Activated CD4-positive, alpha-beta T cell treated with anti-CD3 and anti-CD28 coated beads for 36 hours (primary cell): ENCODE measurements around the gene OSMR. TPM values are rescaled to one million over a fixed set of nuclear protein-coding genes. Genes with fewer than 3 reads are reported as not detected.
"Not testable (repeated sequence)": the region's sequence is repeated elsewhere in the genome, so short reads cannot be mapped to it uniquely, and the experiment has no call there.

ENCODE experiments used
- ATAC-seq: fragments of 200-7000 bp; cut with Tn5 transposase; one replicate; pipeline ENCODE4 v1.10.0; 2021; ENCODE audit warnings: mild to moderate bottlenecking, moderate library complexity
- CTCF ChIA-PET: fragments of 350-600 bp; sonication (Branson Sonifier 250); formaldehyde crosslinking; loops from one replicate; lab custom pipeline; 2021; ENCODE audit warnings: antibody characterized with exemption; lab: Charles Lee
- POLR2A ChIA-PET: fragments of 350-600 bp; sonication (Branson Sonifier 250); formaldehyde crosslinking; loops from one replicate; lab custom pipeline; 2021; ENCODE audit warnings: antibody characterized with exemption, inconsistent platforms; lab: Charles Lee
- DNase-seq: peaks from one replicate; pipeline ENCODE4 v3.0.0-alpha.2; 2020
- H3K27ac Mint-ChIP-seq: one replicate; pipeline ENCODE4 v1.8.0; 2021; ENCODE audit warnings: mixed read lengths
- H3K27me3 Mint-ChIP-seq: one replicate; pipeline ENCODE4 v1.8.0; 2021; ENCODE audit warnings: mixed read lengths
- H3K36me3 Mint-ChIP-seq: one replicate; pipeline ENCODE4 v1.8.0; 2021; ENCODE audit warnings: low read depth, mixed read lengths
- H3K4me1 Mint-ChIP-seq: one replicate; pipeline ENCODE4 v1.8.0; 2021; ENCODE audit warnings: mixed read lengths
- H3K4me3 Mint-ChIP-seq: one replicate; pipeline ENCODE4 v1.8.0; 2021; ENCODE audit warnings: mild to moderate bottlenecking, moderate library complexity, mixed read lengths
- H3K9me3 Mint-ChIP-seq: one replicate; pipeline ENCODE4 v1.8.0; 2021; ENCODE audit warnings: low read depth, mixed read lengths
- intact Hi-C, 2 experiments: fragments of 100-400 bp; cut with DNase I in 1 of 2; cut with micrococcal nuclease in 1 of 2; formaldehyde crosslinking; loops; one replicate each; pipeline versions ENCODE4 v1.14.2 to v1.15.1; 2022 to 2024; cut with DNase I, micrococcal nuclease
- total RNA-seq, 2 experiments: library from RNA; stranded (reverse); gene quantifications; one replicate each; pipeline ENCODE4 v1.2.3, GENCODE V29; 2021

Gene OSMR
- total RNA-seq, 2 experiments from 2014 or later: 0.25 to 0.26 TPM

- ChIA-PET POLR2A (no interaction called here), CTCF (interaction anchor here (0.7 to 1.3 kb wide), 2 partner anchors 12 to 452 kb away, joined by 3 to 4 read pairs; no protein-coding TSS in a partner anchor)
- H3K27me3 Mint-ChIP-seq: peaks cover 17% of the 10 kb centered on the region
- no peaks in the 10 kb centered on the region for H3K36me3 Mint-ChIP-seq
- intact Hi-C loops: loop anchor here (1.0 to 10.0 kb wide), 3 partner anchors 90 to 713 kb away; no protein-coding TSS in a partner anchor
- no peak overlapping the region for H3K4me3 Mint-ChIP-seq
- H3K27ac Mint-ChIP-seq: no peak overlapping the region
- H3K9me3 Mint-ChIP-seq: no peaks in the 10 kb centered on the region
- peak; percentile 29 for DNase-seq
- H3K4me1 Mint-ChIP-seq: no peaks in the 10 kb centered on the region
- no peak for ATAC-seq
Observed at GRCh38 chr5:38831909-38832308, 13.9 kb upstream of the OSMR start.

- no peak overlapping the region for H3K4me3 Mint-ChIP-seq
- H3K36me3 Mint-ChIP-seq: no peaks in the 10 kb centered on the region
- ChIA-PET CTCF (interaction anchor here (0.7 to 1.3 kb wide), 3 partner anchors 11 to 89 kb away, joined by 3 to 4 read pairs (median 4); no protein-coding TSS in a partner anchor), POLR2A (no interaction called here)
- intact Hi-C loops: loop anchor here (5.0 to 10.0 kb wide), 2 partner anchors 89 to 712 kb away; no protein-coding TSS in a partner anchor
- no peaks in the 10 kb centered on the region for H3K9me3 Mint-ChIP-seq
- DNase-seq (no peak), ATAC-seq (no peak)
- no peaks in the 10 kb centered on the region for H3K4me1 Mint-ChIP-seq
- H3K27me3 Mint-ChIP-seq: peaks cover 19% of the 10 kb centered on the region
- no peak overlapping the region for H3K27ac Mint-ChIP-seq
Observed at GRCh38 chr5:38832810-38833209, 13.0 kb upstream of the OSMR start.

DNA sequence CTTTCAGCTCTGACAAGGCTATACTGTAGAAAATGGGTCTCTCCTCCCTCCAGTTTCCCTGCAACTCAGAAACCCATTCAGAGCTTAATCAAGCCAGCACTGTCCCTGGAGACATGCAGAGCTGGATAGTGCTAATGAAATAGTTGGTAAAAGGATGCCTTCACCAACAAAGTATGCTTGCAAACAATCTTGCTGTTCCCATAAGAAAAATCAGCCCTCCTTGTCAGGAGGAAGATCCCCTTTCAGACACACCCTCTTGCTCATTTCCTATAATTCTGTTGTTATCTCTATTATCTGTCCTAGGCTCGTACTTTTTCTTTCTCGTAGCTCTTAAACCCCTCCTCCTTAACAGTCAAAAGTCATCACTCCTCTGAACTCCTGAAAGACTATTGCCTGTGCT, 9.9 kb upstream of the OSMR start:
- Mint-ChIP-seq H3K36me3 (no peaks in the 10 kb centered on the region), H3K9me3 (no peaks in the 10 kb centered on the region), H3K4me1 (no peaks in the 10 kb centered on the region), H3K27me3 (peaks cover 17% of the 10 kb centered on the region), H3K4me3 (no peak overlapping the region), H3K27ac (no peak overlapping the region)
- CTCF ChIA-PET: no interaction called here
- ATAC-seq (no peak), DNase-seq (no peak)
- POLR2A ChIA-PET: interaction anchor here (0.6 kb wide), 1 partner anchor 13 kb away, joined by 3 read pairs; no protein-coding TSS in a partner anchor
- intact Hi-C loops: loop anchor here in 1 of 2 experiments (10.0 kb wide), 1 partner anchor 709 kb away; no protein-coding TSS in a partner anchor

DNA sequence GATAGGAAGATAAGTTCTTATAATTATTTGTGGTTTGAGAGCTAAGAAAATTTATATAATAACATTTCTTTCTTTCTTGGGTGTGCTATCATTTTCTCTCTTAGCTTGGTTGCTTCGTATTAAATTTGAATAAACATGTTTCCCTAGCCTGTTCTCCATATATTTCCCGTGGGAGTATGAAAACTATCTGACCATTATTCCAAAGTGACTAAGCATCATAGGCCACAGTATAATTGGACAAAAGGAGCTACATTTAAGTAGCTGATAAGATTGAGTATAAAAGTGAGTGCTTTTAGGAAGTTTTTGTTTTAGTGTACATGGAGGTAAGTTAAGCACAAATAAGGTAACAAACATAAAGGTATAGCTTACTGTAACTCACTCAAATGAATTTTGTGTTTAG, 8.4 kb upstream of the OSMR start:
- no peaks in the 10 kb centered on the region for H3K4me1 Mint-ChIP-seq
- H3K9me3 Mint-ChIP-seq: no peaks in the 10 kb centered on the region
- ATAC-seq (no peak), DNase-seq (no peak)
- POLR2A ChIA-PET: no interaction called here
- no peak overlapping the region for H3K4me3 Mint-ChIP-seq
- H3K36me3 Mint-ChIP-seq: no peaks in the 10 kb centered on the region
- peaks cover 21% of the 10 kb centered on the region for H3K27me3 Mint-ChIP-seq
- no peak overlapping the region for H3K27ac Mint-ChIP-seq
- intact Hi-C loops: loop anchor here in 1 of 2 experiments (10.0 kb wide), 1 partner anchor 707 kb away; no protein-coding TSS in a partner anchor
- CTCF ChIA-PET: interaction anchor here (0.9 to 1.1 kb wide), 3 partner anchors 44 to 396 kb away, joined by 3 read pairs; no protein-coding TSS in a partner anchor

DNA sequence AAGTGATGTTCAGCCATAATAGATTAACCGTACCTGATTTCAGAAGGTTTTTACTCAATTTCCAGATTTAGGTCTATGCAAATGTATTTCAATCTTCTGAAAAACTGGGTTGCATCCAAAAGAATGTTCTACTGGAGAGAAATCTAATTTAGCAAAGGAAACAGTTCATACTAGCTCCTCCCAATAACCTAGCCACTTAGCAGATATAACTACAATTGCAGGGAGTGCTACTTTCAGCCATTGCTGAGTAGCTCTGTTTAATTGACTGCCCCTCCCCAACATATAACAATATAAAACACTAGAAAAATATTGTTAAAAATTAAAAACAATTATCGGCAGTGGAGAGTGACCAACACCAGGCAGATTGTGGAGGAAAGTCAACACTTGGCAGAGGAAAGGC, 7.9 kb upstream of the OSMR start:
- no peak for ATAC-seq
- H3K4me3 Mint-ChIP-seq: no peak overlapping the region
- intact Hi-C loops: loop anchor here in 1 of 2 experiments (10.0 kb wide), 1 partner anchor 707 kb away; no protein-coding TSS in a partner anchor
- no peaks in the 10 kb centered on the region for H3K9me3 Mint-ChIP-seq
- peaks cover 24% of the 10 kb centered on the region for H3K27me3 Mint-ChIP-seq
- H3K36me3 Mint-ChIP-seq: no peaks in the 10 kb centered on the region
- CTCF ChIA-PET: interaction anchor here (0.9 to 1.6 kb wide), 4 partner anchors 10 to 396 kb away, joined by 3 to 4 read pairs (median 3); no protein-coding TSS in a partner anchor
- POLR2A ChIA-PET: no interaction called here
- H3K27ac Mint-ChIP-seq: no peak overlapping the region
- H3K4me1 Mint-ChIP-seq: no peaks in the 10 kb centered on the region
- no peak for DNase-seq

DNA sequence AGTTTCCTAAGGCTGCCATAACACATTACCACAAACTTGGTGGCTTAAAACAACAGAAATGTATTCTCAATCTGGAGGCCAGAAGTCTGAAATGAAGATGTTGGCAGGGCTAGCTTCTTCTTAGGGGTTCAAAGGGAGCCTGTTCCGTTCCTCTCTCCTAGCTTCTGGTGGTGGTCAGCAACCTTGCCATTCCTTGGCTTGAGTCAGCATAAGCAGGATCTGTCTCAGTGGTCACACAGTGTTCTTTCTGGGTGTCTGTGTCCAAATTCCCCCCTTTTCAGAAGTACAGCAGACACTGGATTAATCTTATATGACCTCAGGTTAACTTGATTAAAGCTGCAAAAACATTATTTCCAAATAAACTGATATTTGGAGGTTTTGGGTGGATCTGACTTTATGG, 2.1 kb upstream of the OSMR start:
- intact Hi-C loops: no loop called here
- no peak for ATAC-seq
- CTCF ChIA-PET: interaction anchor here (1.2 kb wide), 1 partner anchor 11 kb away, joined by 4 read pairs; no protein-coding TSS in a partner anchor

DNA sequence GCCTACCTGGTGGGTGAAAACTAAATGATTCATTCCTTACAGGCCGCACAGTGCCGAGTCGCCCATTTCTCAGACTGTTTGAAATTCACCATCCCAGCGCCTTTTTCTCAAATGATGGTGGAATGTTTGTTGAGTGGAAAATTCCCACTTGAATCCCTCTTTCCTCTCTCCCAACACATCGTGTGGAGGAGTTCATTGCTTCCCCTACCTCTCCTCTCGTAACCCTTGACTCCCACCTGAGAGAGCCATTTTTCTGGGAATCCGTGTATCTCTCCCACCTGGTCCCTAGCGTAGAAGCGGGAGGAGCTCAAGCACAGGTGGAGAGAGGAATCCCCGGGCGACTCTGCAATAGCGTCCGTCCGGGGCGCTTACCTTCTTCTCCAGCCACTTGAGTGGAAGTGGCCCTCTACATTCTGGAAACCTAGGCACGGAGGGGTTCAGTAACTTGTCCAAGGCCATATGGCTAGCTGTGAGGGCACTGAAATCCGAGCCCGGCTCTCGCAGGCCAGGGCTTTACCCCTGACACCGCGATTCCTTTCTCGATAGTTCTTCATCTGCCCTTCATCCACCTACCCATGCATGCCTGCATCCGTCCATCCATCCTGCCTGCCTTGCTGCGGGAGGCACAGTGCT, 683 bp downstream of the OSMR start:
- Mint-ChIP-seq H3K27me3 (peaks cover 47% of the 10 kb centered on the region), H3K4me3 (peak overlapping the region; percentile 70), H3K4me1 (peaks cover 8% of the 10 kb centered on the region), H3K9me3 (peaks cover 5% of the 10 kb centered on the region), H3K27ac (peak overlapping the region; percentile 61), H3K36me3 (no peaks in the 10 kb centered on the region)
- ChIA-PET POLR2A (no interaction called here), CTCF (no interaction called here)
- ATAC-seq: no peak
- intact Hi-C loops: loop anchor here in 1 of 2 experiments (5.0 kb wide), 2 partner anchors 76 to 226 kb away; partner anchors contain the start of gene RICTOR
- DNase-seq: no peak

More for the DNA sequence above, 2.1 kb upstream of the OSMR start:
- Mint-ChIP-seq H3K4me3 (no peak overlapping the region), H3K27ac (no peak overlapping the region), H3K4me1 (peaks cover 8% of the 10 kb centered on the region), H3K36me3 (no peaks in the 10 kb centered on the region), H3K27me3 (peaks cover 49% of the 10 kb centered on the region), H3K9me3 (no peaks in the 10 kb centered on the region)
- POLR2A ChIA-PET: no interaction called here
- DNase-seq: no peak

- Mint-ChIP-seq H3K27me3 (peaks cover 44% of the 10 kb centered on the region), H3K4me1 (peaks cover 8% of the 10 kb centered on the region), H3K27ac (no peak overlapping the region), H3K4me3 (no peak overlapping the region), H3K36me3 (no peaks in the 10 kb centered on the region), H3K9me3 (peaks cover 10% of the 10 kb centered on the region)
- ChIA-PET CTCF (interaction anchor here (0.5 kb wide), 1 partner anchor 79 kb away, joined by 3 read pairs; no protein-coding TSS in a partner anchor), POLR2A (no interaction called here)
- no peak for DNase-seq
- no peak for ATAC-seq
- intact Hi-C loops: loop anchor here in 1 of 2 experiments (5.0 kb wide), 2 partner anchors 75 to 225 kb away; partner anchors contain the start of gene RICTOR
Observed at GRCh38 chr5:38847559-38848347, 1.9 kb downstream of the OSMR start.

DNA sequence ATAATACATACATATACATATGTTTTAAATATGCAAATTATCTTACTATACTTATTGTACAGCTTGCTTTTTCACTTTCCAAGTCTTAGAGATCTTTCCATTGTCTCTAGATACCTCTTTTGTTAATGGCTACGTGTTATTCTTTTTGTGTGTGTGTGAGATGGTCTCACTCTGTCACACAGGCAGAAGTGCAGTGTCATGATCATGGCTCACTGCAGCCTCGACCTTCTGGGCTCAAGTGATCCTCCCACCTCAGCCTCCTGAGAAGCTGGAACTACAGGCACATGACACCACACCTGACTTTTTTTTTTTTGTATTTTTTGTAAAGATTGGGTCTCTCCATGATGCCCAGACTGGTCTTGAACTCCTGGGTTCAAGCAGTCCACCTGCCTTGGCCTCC, 2.8 kb downstream of the OSMR start:
- ATAC-seq (no peak), DNase-seq (no peak)
- POLR2A ChIA-PET: interaction anchor here (0.7 to 0.8 kb wide), 2 partner anchors 13 to 52 kb away, joined by 3 read pairs; no protein-coding TSS in a partner anchor
- CTCF ChIA-PET: no interaction called here
- Mint-ChIP-seq H3K4me1 (peaks cover 8% of the 10 kb centered on the region), H3K36me3 (no peaks in the 10 kb centered on the region), H3K4me3 (no peak overlapping the region), H3K9me3 (peaks cover 10% of the 10 kb centered on the region), H3K27me3 (peaks cover 40% of the 10 kb centered on the region), H3K27ac (no peak overlapping the region)
- intact Hi-C loops: loop anchor here in 1 of 2 experiments (5.0 kb wide), 2 partner anchors 74 to 224 kb away; partner anchors contain the start of gene RICTOR

DNA sequence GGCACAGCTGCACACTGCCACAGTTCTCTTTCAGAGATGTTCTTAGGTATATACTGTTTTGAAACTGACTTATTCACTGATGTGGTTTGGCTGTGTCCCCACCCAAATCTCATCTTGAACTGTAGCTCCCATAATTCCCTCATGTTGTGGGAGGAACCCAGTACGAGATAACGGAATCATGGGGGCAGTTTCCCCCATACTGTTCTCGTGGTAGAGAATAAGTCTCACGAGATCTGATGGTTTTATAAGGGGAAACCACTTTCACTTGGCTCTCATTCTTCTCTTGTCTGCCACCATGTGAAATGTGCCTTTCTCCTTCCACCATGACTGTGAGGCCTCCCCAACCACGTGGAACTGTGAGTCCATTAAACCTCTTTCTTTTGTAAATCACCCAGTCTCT, 5.8 kb downstream of the OSMR start:
- DNase-seq, H3K9me3 Mint-ChIP-seq, POLR2A ChIA-PET, ATAC-seq, H3K4me3 Mint-ChIP-seq, H3K36me3 Mint-ChIP-seq, H3K4me1 Mint-ChIP-seq, H3K27ac Mint-ChIP-seq, intact Hi-C loops: not testable (repeated sequence)
- CTCF ChIA-PET: interaction anchor here (1.0 kb wide), 1 partner anchor 9 kb away, joined by 5 read pairs; no protein-coding TSS in a partner anchor
- peaks cover 27% of the 10 kb centered on the region for H3K27me3 Mint-ChIP-seq
